NCI-H1092 (cell line): ENCODE measurements around the gene PRRC2C.
"Not testable (repeated sequence)": the region's sequence is repeated elsewhere in the genome, so short reads cannot be mapped to it uniquely, and the experiment has no call there.

Source experiments
- DNase-seq: peaks from one replicate; lab custom pipeline; 2025; lab: John Stamatoyannopoulos, UW

The PRRC2C gene

DNA sequence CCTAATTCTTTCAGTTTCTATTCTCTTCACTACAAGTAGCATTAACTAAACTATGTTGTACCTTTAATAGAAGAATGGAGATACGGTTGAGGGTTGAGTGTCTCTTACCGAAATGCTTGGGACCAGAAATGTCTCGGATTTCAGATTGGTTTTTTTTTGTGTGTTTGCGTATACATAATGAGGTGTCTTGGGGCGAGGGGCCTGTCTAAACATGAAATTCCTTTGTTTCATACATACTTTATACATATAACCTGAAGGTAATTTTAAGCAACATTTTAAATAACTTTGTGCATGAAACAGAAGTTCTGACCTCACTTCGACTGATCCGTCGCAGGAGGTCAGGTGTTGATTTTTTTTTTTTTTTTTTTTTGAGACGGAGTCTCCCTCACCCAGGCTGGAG, 100.4 kb downstream of the PRRC2C start:
- DNase-seq: no peak

DNA sequence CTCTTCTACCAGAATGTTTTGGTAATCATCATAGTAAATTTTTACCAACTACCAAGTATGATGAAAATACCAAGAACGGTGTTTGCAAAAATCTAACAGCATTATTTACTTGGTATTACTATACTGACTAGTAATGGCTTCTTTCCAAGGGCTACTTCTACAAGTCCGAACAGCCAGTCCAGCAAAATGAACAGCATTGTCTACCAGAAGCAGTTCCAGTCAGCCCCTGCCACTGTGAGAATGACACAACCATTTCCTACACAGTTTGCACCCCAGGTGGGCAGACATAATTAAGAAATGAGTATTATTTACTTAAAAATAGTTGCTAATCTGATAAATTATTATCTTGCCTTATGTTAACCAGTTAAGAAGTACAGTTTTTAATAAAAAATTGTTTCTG, 102.9 kb downstream of the PRRC2C start:
- no peak for DNase-seq

DNA sequence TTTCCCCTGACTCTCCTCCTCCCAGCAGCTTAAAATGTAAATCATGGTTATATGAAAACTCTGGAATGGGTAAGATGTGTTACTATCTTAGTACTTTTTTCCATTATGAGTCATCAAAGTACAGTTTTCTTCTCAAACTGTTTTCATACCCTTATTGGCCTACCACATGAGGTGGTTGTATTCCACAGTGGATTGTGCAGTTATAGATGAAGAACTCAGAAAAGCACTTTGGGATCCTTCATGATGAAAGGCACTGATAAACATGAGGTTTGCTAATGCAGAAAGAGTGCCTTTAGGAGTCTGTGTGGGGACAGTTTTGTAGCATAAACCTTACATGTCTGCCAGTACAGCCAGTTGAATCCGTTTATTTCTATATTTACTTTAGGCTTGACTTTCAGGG, 104.7 kb downstream of the PRRC2C start:
- DNase-seq: no peak

DNA sequence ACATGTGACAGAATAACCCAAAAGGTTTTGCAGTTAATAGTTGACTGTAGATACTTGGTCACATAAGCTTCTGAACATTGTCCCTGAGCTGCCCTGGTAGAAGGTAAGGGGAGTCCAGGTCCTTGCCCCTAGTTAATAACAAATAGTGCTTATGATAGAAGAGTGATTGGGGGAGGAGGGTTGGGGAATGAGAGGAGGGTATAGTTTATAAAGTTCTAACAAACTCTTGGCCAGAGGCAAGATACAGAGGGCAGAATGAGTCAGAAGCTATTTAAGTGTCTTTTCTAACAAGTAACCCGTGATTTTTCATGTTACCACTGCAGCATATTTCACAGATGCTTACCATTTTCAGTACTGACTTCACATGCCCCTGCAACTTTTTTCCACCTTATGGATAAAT, 110.0 kb downstream of the PRRC2C start:
- no peak for DNase-seq

DNA sequence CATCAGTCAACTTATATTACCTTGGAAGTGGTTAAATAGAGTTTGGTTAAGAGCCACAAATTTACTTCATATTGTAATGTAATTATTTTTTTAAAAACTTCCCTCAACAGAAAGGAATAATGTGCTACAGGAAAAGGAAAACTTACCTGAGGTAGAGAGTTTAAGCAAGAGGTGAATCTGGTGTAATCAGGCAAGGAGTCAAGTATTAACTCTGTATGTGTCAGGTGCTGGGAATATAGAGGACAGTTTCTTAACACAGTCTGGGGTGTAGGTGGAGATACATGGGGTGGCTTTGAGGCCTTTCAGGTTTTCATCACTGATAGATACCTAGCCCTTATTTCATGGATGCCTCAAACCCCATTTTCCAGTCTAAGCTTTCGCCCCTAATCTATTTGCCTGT, 110.8 kb downstream of the PRRC2C start:
- DNase-seq: no peak

DNA sequence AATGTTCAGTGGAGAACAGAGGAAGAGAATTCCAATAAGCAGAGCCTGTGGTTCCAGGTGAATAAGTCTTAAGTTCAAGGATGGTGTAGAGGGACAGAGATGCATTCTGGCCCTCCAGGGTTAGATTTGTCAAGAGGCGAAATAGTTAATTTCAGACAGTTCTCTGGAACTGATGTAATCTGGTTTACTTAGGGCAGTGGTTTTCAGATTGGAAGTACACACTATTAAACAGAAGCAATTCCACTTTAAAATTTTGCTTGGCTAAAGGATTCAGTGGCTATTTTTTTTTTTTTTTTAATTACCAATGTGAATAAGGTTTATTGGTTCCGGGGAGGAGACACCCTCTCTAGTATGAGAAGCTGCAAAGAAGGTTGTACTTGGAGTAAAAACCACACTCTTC, 111.4 kb downstream of the PRRC2C start:
- DNase-seq: no peak

DNA sequence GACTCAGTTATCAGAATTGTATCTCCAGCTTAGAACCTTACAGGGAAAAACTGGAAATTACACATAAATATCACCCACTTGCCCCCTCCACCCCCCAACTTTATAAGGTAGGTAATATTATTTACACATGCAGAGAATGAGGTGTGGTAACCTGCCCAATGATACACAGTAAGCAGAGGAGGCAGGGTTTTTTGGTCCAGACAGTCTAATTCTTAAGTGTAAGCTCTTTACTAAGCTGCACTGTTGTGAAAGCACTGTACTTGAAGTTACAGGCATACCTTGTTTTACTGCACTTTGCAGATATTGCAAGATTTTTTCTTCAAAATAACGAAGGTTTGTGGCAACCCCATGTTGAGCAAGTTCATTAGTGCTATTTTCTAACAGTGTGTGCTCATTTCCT, 111.9 kb downstream of the PRRC2C start:
- no peak for DNase-seq

DNA sequence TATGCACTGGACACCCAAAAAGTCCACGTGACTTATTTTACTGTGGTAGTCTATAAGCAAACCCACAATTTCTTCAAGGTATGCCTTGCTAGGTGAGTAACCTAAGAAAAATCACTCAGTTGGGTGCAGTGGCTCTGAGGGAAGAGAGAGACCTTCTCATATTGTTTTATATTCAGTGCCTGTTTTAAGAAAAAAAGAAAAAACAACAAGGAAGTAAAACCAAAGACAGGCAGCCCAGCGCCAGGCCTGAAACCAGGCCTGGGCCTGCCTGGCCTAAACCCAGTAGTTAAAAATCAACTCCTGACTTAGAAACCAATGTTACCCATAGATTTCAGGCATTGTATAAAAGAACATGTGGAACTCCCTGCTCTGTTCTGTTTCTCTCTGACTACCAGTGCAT, 115.0 kb downstream of the PRRC2C start:
- not testable (repeated sequence) for DNase-seq

DNA sequence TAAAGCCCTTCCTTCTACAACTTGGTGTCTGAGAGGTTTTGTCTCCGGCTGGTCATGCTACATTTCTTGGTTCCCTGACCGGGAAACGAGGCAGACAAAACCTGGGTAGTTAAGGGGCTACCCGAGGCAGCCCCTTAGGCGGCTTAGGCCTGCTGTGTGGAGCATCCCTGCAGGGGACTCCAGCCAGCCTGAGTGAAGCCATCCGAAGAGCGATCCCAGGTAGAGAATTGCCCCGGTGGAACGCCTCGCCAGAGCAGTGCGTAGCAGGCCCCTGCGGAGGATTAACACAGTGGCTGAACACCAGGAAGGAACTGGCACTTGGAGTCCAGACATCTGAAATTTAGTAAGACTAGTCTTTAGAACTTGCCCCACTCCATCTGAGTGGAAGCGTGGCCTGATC, 115.5 kb downstream of the PRRC2C start:
- DNase-seq: no peak

DNA sequence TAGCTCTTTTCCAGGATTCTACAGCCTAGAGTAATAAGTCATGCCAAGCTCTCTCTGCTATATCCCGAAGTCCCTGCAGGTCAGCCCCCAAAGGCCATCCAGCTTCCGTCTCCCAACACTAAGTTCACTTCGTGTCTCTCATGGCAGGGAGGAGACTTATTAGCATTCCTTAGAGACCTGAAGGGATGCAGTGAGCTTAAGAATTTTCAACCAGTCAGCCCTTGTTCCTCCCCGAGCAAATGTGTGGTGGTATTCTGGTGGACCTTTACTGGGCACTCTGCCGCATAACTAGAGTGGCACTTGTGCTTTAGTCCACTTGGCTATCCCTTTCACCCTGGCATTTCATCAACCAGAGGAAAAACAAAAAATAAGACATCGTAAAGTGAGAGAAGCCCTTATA, 117.7 kb downstream of the PRRC2C start:
- not testable (repeated sequence) for DNase-seq

DNA sequence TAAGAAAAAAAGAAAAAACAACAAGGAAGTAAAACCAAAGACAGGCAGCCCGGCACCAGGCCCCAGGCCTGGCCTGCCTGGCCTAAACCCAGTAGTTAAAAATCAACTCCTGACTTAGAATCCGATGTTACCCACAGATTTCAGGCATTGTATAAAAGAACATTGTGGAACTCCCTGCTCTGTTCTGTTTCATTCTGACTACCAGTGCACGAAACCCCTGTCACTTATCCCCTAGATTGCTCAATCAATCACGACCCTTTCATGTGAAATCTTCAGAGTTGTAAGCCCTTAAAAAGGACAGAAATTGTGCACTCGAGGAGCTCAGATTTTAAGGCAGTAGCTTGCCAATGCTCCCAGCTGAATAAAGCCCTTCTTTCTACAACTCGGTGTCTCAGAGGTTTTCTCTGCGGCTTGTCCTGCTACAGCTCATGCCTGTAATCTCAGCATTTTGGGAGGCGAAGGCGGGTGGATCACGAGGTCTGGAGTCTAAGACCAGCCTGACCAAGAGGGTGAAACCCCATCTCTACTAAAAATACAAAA, 121.1 kb downstream of the PRRC2C start:
- DNase-seq: no peak

DNA sequence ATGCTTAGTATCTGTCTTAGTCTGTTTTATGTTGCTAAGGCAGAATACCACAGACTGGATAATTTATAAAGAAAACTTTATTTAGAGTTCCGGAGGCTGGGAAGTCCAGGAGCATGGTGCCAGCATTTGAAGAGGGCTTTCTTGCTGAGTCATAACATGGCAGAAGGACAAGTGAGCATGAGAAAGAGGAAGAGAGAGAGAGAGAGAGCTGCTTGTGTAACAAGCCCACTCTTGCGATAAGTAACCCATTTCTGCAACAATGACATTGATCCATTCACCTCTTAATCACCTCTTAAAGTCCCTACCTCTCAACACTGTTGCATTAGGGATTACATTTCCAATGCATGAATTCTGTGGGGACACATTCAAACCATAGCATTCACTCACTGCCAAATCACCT, 125.1 kb downstream of the PRRC2C start:
- no peak for DNase-seq

DNA sequence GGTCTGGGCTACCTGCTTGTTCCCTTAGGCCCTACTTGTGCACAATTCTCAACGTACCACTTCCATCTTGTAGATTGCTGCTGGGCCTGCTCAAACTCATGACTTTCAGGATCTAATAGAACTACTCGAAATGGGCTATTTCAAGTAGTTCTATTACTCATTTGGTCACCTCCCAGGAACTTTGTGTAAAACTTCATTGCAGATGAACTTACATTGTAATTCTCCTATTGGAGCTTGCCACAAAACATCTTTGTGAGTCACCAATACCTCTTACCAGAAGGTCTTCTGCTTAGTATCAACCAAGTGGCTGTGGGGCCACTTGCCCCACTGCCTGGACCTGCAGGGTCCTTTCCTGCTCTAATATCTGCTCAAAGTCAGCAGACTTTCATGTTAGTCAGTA, 126.0 kb downstream of the PRRC2C start:
- no peak for DNase-seq

DNA sequence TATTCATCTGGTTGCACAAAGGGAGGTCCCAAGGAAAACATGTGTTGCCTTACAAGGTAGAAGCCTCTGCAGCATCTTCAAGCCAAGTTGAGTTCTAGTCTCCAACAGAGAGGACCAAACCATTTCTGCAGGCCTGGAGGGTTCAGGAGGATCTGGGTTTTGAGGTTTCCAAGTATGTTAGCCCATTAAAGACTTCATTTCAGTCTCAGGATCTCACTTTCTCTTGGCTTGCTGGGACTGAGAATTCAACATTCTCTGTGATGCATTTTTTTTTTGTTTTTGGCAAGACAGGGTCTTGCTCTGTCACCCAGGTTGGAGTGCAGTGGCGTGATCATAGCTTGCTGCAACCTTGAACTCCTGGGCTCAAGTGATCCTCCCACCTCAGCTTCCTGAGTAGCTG, 128.0 kb downstream of the PRRC2C start:
- no peak for DNase-seq

DNA sequence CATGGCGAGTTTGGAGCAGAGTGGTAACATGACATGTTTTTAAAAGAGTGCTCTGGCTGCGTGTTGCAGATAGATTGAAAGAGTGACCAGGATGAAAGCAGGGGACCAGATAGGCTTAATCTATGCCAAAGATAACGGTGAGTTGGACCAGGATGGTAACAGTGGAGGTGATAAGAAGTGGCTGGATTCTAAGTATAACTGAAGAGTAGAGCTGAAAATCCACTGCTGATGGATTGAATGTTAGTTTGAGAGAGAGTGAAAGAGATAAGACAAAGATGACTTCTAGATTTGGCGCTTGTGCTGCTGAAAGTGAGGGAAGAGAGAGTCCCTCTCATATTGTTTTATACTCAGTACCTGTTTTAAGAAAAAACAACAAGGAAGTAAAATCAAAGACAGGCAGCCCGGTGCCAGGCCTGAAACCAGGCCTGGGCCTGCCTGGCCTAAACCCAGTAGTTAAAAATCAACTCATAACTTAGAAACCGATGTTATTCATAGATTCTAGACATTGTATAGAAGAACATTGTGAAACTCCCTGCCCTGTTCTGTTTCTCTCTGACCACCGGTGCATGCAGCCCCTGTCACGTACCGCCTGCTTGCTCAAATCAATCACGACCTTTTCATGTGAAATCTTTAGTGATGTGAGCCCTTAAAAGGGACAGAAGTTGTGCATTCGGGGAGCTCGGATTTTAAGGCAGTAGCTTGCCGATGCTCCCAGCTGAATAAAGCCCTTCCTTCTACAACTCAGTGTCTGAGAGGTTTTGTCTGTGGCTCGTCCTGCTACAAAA, 130.0 kb downstream of the PRRC2C start:
- not testable (repeated sequence) for DNase-seq

DNA sequence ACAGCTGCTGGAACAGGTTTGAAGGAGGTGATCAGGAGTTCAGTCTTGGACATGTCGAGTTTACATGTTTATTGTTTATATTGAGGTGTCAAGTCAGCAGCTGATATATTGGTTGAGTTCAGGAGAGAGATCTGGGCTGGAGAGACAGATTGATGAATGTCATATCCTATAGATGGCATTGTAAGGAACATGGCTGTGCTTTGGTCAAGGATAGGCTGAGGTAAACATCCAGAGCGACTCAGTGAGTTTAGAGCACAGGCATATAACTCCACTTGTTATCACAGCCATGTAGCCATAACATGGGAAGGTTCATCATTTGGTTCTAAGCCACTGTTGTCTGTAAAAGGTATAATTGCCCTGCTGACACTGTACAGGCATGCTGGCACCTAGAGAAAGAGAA, 131.3 kb downstream of the PRRC2C start:
- no peak for DNase-seq

DNA sequence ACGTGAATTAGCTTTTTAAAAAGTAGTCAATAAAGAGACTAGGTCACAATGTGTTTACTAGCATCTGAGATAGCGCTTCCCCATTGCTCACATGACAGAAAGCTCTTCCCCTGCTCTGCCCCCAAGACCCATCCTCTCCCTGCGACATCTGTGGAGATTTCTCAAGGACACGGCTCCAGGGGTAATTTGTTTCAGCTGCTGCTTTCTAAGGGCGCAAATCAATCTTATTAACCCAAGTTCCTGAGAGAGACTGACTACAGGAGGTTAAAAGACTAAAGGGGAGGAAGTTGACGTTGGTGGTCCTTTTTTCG, 136.8 kb downstream of the PRRC2C start, which contains the start of gene MYOCOS:
Gene MYOCOS, plus strand, starts transcription at position 92 of the 311 bp plus-strand sequence. CDS start 1,641 bp downstream, outside the sequence.
- DNase-seq: no peak

DNA sequence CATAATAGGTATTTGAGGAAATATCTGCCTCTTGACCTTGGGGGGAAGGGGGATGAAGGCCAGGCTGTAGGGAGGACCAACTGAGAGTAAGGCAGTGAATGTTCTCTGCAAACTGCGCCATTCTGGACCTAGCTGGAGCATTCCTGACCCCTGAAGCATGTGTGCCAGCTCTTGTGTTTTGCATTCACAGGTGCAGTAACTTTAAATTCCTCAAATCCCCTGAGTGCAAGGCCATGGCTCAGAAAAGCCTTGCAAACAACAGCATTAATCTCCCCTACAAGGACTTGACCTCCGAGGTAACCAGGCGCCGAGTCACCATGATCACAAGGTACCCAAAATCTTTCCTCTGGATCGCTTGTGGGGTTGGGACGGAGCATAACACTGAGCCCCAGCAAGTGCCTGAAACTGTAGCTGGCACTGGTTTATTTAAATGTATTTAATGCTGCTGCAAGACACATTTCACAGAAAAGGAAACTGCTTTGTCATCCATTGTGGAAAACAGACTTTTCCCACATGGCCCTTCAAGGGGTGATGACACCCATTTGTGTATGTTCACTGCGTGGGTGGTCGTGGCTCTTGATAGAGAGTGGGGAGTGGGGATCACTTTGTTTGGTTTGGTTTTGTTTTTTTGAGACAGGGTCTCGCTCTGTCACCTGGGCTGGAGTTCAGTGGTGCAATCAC, 138.5 kb downstream of the PRRC2C start:
- DNase-seq: no peak

DNA sequence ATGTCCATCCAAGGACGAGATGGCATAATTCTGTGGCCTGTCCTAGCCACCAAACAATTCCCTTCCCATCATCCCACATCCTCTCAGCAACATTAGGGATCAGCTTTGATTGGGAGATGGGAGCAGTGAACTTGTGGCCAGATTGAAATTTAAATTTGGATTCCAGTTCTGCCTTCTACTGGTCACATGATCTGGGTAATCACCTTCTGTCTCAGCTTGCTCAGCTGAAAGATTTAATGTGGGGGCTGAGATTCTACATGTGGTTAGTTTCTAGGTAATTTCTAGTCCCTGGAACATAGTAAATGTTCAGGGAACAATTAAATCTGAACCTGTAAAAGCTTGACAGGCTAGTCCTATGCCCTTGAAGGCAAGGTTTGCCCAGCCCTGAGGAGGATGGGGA, 139.9 kb downstream of the PRRC2C start:
- DNase-seq: no peak

DNA sequence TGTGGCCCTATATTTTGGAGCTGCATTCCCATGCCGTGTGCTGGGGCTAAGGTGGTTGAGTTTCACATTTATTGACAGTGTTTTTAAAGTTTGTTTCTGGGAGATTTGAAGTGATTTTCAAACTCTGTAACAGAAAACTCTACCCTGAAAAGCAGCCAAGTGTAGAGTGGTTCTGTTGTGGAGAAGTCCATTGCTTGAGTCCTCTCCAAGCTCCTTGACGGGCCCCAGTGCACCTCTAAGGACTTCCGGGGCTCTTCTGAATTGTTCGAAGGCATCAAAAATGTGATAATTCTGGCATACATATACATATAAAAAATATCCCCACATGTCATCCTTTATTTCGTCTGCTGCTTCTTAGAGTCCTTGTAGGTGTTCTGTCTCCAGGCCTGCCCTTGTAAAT, 141.7 kb downstream of the PRRC2C start:
- no peak for DNase-seq

DNA sequence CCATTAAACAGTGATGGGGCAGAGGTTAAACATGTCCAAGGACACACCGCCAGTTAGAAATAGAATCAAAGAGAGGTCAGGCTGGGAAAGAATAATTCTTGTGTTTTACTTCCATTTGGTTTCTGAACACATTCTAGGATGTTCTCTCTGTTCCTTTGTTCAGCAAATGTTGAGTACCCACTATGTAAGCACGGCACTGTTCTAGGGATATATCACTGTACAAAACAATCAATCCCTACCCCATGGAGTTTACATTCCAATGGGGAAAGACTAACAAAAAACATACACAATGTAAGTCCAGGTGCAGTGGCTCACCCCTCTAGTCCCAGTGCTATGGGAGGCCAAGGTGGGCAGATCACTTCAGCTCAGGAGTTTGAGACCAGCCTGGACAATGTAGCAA, 142.9 kb downstream of the PRRC2C start:
- no peak for DNase-seq

DNA sequence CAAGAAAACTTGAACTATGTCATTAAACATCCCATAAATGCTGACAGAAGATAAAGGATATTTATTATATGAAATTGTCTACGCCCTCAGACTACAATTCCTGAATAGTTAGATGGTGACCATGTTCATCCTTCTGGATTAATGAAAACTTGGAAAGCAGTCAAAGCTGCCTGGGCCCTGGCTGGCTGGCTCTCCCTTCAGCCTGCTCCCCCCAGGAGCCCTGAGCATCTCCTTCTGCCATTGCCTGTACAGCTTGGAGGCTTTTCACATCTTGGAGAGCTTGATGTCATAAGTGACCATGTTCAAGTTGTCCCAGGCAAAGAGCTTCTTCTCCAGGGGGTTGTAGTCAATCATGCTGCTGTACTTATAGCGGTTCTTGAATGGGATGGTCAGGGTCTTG, 150.3 kb downstream of the PRRC2C start:
- no peak for DNase-seq

DNA sequence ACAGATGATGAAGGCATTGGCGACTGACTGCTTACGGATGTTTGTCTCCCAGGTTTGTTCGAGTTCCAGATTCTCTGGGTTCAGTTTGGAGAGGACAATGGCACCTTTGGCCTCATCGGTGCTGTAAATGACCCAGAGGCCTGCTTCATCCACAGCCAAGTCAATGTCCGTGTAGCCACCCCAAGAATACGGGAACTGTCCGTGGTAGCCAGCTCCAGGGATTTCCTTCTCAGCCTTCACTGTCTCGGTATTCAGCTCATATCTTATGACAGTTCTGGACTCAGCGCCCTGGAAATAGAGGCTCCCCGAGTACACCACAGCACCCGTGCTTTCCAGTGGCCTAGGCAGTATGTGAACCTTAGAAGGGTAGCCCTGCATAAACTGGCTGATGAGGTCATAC, 150.8 kb downstream of the PRRC2C start:
- no peak for DNase-seq
